ENCODE data around the gene LINC01488.

LINC01488 gene

DNA sequence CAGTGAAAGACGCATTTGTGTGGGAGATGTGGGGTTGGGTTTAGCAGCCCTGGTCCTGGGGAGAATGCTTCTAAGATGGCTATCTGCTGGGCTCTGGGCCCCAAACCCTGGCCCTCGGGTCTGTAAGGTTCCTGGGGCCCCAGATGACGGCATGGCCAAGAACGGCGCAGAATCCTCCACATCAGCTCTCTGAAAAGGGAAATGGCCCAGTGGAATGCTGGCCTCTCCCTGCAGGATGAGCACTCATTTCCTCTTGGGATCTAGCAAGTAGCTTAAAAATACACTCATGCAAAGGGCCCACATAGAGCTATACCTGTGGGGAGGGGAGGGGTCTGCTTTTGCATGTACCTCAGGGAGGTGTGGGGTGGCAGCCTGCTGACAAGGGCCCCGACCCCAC, 37.5 kb upstream of the LINC01488 start:
- 0 out of 2 replicates have a peak, but pooled peaks cover 3% of the 10 kb centered on the region for H3K4me1 ChIP-seq (ENCODE audit: control insufficient read depth, low read length)
- peaks cover 8% of the 10 kb centered on the region for H3K27me3 ChIP-seq (ENCODE audit: control insufficient read depth, low read length)
- no peaks in the 10 kb centered on the region for H3K79me2 ChIP-seq (ENCODE audit: control insufficient read depth, low read length)
- no peaks in the 10 kb centered on the region for H3F3A ChIP-seq (ENCODE audit: control insufficient read depth, insufficient read depth)
- TF ChIP-seq, protein P1, sequence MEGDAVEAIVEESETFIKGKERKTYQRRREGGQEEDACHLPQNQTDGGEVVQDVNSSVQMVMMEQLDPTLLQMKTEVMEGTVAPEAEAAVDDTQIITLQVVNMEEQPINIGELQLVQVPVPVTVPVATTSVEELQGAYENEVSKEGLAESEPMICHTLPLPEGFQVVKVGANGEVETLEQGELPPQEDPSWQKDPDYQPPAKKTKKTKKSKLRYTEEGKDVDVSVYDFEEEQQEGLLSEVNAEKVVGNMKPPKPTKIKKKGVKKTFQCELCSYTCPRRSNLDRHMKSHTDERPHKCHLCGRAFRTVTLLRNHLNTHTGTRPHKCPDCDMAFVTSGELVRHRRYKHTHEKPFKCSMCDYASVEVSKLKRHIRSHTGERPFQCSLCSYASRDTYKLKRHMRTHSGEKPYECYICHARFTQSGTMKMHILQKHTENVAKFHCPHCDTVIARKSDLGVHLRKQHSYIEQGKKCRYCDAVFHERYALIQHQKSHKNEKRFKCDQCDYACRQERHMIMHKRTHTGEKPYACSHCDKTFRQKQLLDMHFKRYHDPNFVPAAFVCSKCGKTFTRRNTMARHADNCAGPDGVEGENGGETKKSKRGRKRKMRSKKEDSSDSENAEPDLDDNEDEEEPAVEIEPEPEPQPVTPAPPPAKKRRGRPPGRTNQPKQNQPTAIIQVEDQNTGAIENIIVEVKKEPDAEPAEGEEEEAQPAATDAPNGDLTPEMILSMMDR (IDR thresholded peaks at IDR 0.05; ENCODE audit: low read depth, low read length, poor library complexity, severe bottlenecking), result no peak
- no peak for TF ChIP-seq EZH2phosphoT487 (IDR thresholded peaks at IDR 0.05; ENCODE audit: borderline replicate concordance, low read length)
- H3K4me2 ChIP-seq (ENCODE audit: low read length), result no peak overlapping the region
- H4K20me1 ChIP-seq (ENCODE audit: control insufficient read depth, insufficient read depth, low read depth, low read length), result no peaks in the 10 kb centered on the region
- H3K36me3 ChIP-seq (ENCODE audit: control insufficient read depth, low read length), result no peaks in the 10 kb centered on the region
- H3K9me2 ChIP-seq (replicated peaks; ENCODE audit: control insufficient read depth, low read length), result no peaks in the 10 kb centered on the region
- no peak overlapping the region for H3K4me3 ChIP-seq (ENCODE audit: low read length)
- H3K9me3 ChIP-seq (ENCODE audit: control insufficient read depth, insufficient read depth, low read length), result no peaks in the 10 kb centered on the region
- H3K27ac ChIP-seq (ENCODE audit: low read depth, low read length), result no peak overlapping the region

DNA sequence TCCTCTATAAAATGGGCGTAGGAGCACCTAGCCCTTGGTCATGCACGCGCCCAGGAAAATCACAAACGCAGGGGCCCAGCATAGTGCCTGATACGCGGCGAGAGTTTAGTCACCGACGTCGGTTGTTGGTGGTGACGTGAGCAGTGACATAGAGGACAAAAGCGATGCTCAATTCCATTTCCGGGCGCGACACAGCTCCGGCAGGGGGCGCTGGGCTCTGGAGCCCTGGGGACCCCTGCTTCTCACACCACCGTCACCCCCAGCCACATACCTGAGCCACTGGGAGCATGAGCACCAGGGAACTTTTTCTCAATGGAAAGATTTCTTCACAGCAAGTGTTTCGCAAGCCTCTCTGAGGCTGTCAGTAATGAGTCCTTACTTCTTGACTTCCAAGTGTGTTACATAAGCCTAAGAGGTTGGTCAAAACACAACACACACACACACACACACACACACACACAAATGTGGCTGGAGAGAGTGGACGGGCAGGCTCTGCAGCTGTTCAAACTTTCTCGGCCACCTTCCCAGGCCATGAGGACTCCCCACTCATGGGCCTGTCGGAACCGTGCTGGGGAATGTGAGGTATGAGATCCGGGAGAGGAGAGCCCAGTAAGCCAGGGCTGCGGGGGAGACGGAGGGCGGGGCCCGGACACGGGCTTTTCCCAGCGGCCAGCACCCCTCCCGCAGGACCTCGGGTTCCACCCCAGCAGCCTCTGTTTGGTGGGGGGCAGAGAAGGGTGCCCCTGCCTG, 36.9 kb upstream of the LINC01488 start:
- Histone ChIP-seq H3K4me2 (ENCODE audit: low read length) (no peak overlapping the region), H3K9me2 (replicated peaks; ENCODE audit: control insufficient read depth, low read length) (no peaks in the 10 kb centered on the region), H3K9me3 (ENCODE audit: control insufficient read depth, insufficient read depth, low read length) (no peaks in the 10 kb centered on the region), H4K20me1 (ENCODE audit: control insufficient read depth, insufficient read depth, low read depth, low read length) (no peaks in the 10 kb centered on the region), H3K4me1 (ENCODE audit: control insufficient read depth, low read length) (0 out of 2 replicates have a peak, but pooled peaks cover 3% of the 10 kb centered on the region), H3F3A (ENCODE audit: control insufficient read depth, insufficient read depth) (no peaks in the 10 kb centered on the region), H3K4me3 (ENCODE audit: low read length) (no peak overlapping the region), H3K36me3 (ENCODE audit: control insufficient read depth, low read length) (no peaks in the 10 kb centered on the region), H3K79me2 (ENCODE audit: control insufficient read depth, low read length) (no peaks in the 10 kb centered on the region), H3K27ac (ENCODE audit: low read depth, low read length) (no peak overlapping the region), H3K27me3 (ENCODE audit: control insufficient read depth, low read length) (peaks cover 8% of the 10 kb centered on the region)
- no peak for TF ChIP-seq EZH2phosphoT487 (IDR thresholded peaks at IDR 0.05; ENCODE audit: borderline replicate concordance, low read length)

DNA sequence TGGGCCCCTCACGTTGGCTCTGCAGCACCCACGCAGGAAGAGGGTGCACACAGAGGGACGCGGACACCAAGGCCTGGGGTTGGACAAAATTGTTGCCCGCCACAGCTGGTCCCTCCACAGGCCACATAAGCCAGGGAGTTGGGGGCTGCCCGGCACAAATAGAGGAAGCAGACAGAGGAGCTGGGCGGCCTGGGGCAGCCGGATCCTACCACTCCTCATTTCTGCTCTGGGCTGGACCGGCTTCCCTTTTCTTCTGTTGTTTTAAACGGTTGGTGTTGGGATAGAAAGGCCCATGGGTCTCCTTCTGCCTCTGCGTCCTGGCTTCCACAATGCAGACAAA, 36.4 kb upstream of the LINC01488 start:
- Histone ChIP-seq H3K4me1 (ENCODE audit: control insufficient read depth, low read length) (0 out of 2 replicates have a peak, but pooled peaks cover 3% of the 10 kb centered on the region), H3K27ac (ENCODE audit: low read depth, low read length) (no peak overlapping the region), H3K36me3 (ENCODE audit: control insufficient read depth, low read length) (no peaks in the 10 kb centered on the region), H4K20me1 (ENCODE audit: control insufficient read depth, insufficient read depth, low read depth, low read length) (no peaks in the 10 kb centered on the region), H3K79me2 (ENCODE audit: control insufficient read depth, low read length) (no peaks in the 10 kb centered on the region), H3K4me3 (ENCODE audit: low read length) (no peak overlapping the region), H3K9me2 (replicated peaks; ENCODE audit: control insufficient read depth, low read length) (no peaks in the 10 kb centered on the region), H3K9me3 (ENCODE audit: control insufficient read depth, insufficient read depth, low read length) (no peaks in the 10 kb centered on the region), H3K27me3 (ENCODE audit: control insufficient read depth, low read length) (peaks cover 8% of the 10 kb centered on the region), H3F3A (ENCODE audit: control insufficient read depth, insufficient read depth) (no peaks in the 10 kb centered on the region), H3K4me2 (ENCODE audit: low read length) (no peak overlapping the region)
- TF ChIP-seq, protein P1 (IDR thresholded peaks at IDR 0.05; ENCODE audit: low read depth, low read length, poor library complexity, severe bottlenecking), result no peak
- no peak for TF ChIP-seq EZH2phosphoT487 (IDR thresholded peaks at IDR 0.05; ENCODE audit: borderline replicate concordance, low read length)

DNA sequence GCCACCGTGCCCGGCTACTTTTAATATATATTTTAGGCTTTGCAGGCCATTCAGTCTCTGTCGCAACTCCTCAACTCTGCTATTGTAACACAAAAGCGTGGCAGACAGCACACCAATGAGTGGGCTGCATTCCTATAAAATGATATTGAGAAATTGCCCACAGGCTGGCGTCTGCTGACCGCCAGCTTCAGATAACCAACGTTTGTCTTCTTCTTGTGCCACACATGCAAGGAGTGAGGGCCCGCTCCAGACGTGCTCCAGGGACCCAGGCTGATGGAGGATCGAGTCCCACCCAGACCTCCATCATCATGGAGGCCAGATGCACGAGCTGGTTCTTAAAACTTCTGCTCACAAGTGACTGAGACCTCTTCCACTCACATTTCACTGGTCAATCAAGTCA, 35.4 kb upstream of the LINC01488 start:
- H3K79me2 ChIP-seq (ENCODE audit: control insufficient read depth, low read length), result no peaks in the 10 kb centered on the region
- no peaks in the 10 kb centered on the region for H3F3A ChIP-seq (ENCODE audit: control insufficient read depth, insufficient read depth)
- no peak overlapping the region for H3K27ac ChIP-seq (ENCODE audit: low read depth, low read length)
- H3K9me3 ChIP-seq (ENCODE audit: control insufficient read depth, insufficient read depth, low read length), result no peaks in the 10 kb centered on the region
- TF ChIP-seq, protein P1 (IDR thresholded peaks at IDR 0.05; ENCODE audit: low read depth, low read length, poor library complexity, severe bottlenecking), result no peak
- no peak for TF ChIP-seq EZH2phosphoT487 (IDR thresholded peaks at IDR 0.05; ENCODE audit: borderline replicate concordance, low read length)
- no peak overlapping the region for H3K4me3 ChIP-seq (ENCODE audit: low read length)
- H3K9me2 ChIP-seq (replicated peaks; ENCODE audit: control insufficient read depth, low read length), result no peaks in the 10 kb centered on the region
- 0 out of 2 replicates have a peak, but pooled peaks cover 3% of the 10 kb centered on the region for H3K4me1 ChIP-seq (ENCODE audit: control insufficient read depth, low read length)
- H4K20me1 ChIP-seq (ENCODE audit: control insufficient read depth, insufficient read depth, low read depth, low read length), result no peaks in the 10 kb centered on the region
- H3K27me3 ChIP-seq (ENCODE audit: control insufficient read depth, low read length), result peaks cover 8% of the 10 kb centered on the region
- no peaks in the 10 kb centered on the region for H3K36me3 ChIP-seq (ENCODE audit: control insufficient read depth, low read length)
- H3K4me2 ChIP-seq (ENCODE audit: low read length), result no peak overlapping the region

Measured in DOHH2 (cell line).